Neural progenitor cell (in vitro differentiated cells): ENCODE results near the gene MAD1L1. TPM values are rescaled to one million over a fixed set of nuclear protein-coding genes. Genes with fewer than 3 reads are reported as not detected.
A peak's percentile ranks its signal among the peaks of the same experiment; 100 is the strongest.

Experiments used
- DNase-seq: peaks from one replicate; pipeline ENCODE4 v3.0.0-alpha.2; 2016; ENCODE audit warnings: low spot score
- H2AFZ ChIP-seq: fragments of 200-600 bp; sonication (generic); replicated peaks from 2 replicates; pipeline ENCODE4 v1.6.1; 2016; ENCODE audit warnings: antibody characterized with exemption
- H3F3A ChIP-seq: fragments of 200-600 bp; sonication (generic); 2 replicates; pipeline ENCODE4 v1.6.1; 2016; ENCODE audit warnings: antibody characterized with exemption, low read depth
- H3K27ac ChIP-seq: fragments of 200-600 bp; sonication (generic); 2 replicates; pipeline ENCODE4 v1.5.1; 2016; ENCODE audit warnings: mild to moderate bottlenecking
- H3K27me3 ChIP-seq: fragments of 200-600 bp; sonication (generic); 2 replicates; pipeline ENCODE4 v1.6.1; 2016; ENCODE audit warnings: mild to moderate bottlenecking, moderate library complexity
- H3K36me3 ChIP-seq: fragments of 200-600 bp; sonication (generic); 2 replicates; pipeline ENCODE4 v1.5.1; 2016
- H3K4me1 ChIP-seq: fragments of 200-600 bp; sonication (generic); 2 replicates; pipeline ENCODE4 v1.6.1; 2016; ENCODE audit warnings: mixed run types
- H3K4me2 ChIP-seq: fragments of 200-600 bp; sonication (generic); 2 replicates; pipeline ENCODE4 v1.6.1; 2016
- H3K4me3 ChIP-seq: fragments of 200-600 bp; sonication (generic); 2 replicates; pipeline ENCODE4 v1.5.1; 2016
- H3K79me2 ChIP-seq: fragments of 200-600 bp; sonication (generic); 2 replicates; pipeline ENCODE4 v1.6.1; 2016; ENCODE audit warnings: low read depth
- H3K9ac ChIP-seq: fragments of 200-600 bp; sonication (generic); 2 replicates; pipeline ENCODE4 v1.6.1; 2016
- H3K9me3 ChIP-seq: fragments of 200-600 bp; sonication (generic); 2 replicates; pipeline ENCODE4 v1.5.1; 2016; ENCODE audit warnings: low read depth
- H4K20me1 ChIP-seq: fragments of 200-600 bp; sonication (generic); 2 replicates; pipeline ENCODE4 v1.6.1; 2016; ENCODE audit warnings: low read depth
- H3K27ac Mint-ChIP-seq: 3 replicates; pipeline ENCODE4 v1.8.0; 2021; ENCODE audit warnings: mixed read lengths
- H3K27me3 Mint-ChIP-seq: 2 replicates; pipeline ENCODE4 v1.8.0; 2022; ENCODE audit warnings: low read depth, mild to moderate bottlenecking, inconsistent platforms, moderate library complexity, mixed read lengths; ENCODE audit not compliant: insufficient read depth
- H3K36me3 Mint-ChIP-seq: 3 replicates; pipeline ENCODE4 v1.8.0; 2021; ENCODE audit warnings: mixed read lengths
- H3K4me1 Mint-ChIP-seq: 3 replicates; pipeline ENCODE4 v1.8.0; 2021; ENCODE audit warnings: mixed read lengths
- H3K4me3 Mint-ChIP-seq: 3 replicates; pipeline ENCODE4 v1.8.0; 2021; ENCODE audit warnings: mild to moderate bottlenecking, moderate library complexity, mixed read lengths
- H3K9me3 Mint-ChIP-seq: 3 replicates; pipeline ENCODE4 v1.8.0; 2020; ENCODE audit warnings: mixed read lengths
- CTCF ChIP-seq: fragments of 200-600 bp; sonication (generic); IDR thresholded peaks from 2 replicates; pipeline ENCODE4 v1.5.1; 2017; ENCODE audit warnings: antibody characterized with exemption, mild to moderate bottlenecking
- EZH2 ChIP-seq: fragments of 200-600 bp; sonication (generic); IDR thresholded peaks from 2 replicates; pipeline ENCODE4 v1.6.1; 2017; ENCODE audit warnings: antibody characterized with exemption, mild to moderate bottlenecking, moderate library complexity
- EZH2phosphoT487 ChIP-seq: fragments of 200-600 bp; sonication (generic); IDR thresholded peaks from 2 replicates; pipeline ENCODE4 v1.6.1; 2017; ENCODE audit warnings: antibody characterized with exemption
- total RNA-seq: library from RNA; depleted of rRNA; stranded (reverse); fragments of >200 nt; gene quantifications from 2 replicates; pipeline ENCODE4 v1.2.3, GENCODE V29; 2015; ENCODE audit warnings: low replicate concordance

MAD1L1 gene
- total RNA-seq, 1 donor from 2014 or later, result 23.7 TPM

GRCh38 chr7:1867370-1868260, 365.1 kb downstream of the MAD1L1 start:
- Histone ChIP-seq H3K4me1 (peaks cover 10% of the 10 kb centered on the region), H3K79me2 (no peaks in the 10 kb centered on the region)

GRCh38 chr7:1866601-1867000, 366.1 kb downstream of the MAD1L1 start:
- H2AFZ ChIP-seq, result no peak overlapping the region
- no peak for DNase-seq
- TF ChIP-seq EZH2phosphoT487 (no peak), EZH2 (no peak), CTCF (no peak)
- H4K20me1 ChIP-seq, result peaks cover 40% of the 10 kb centered on the region
- peak overlapping the region; percentile 46 for H3K27ac Mint-ChIP-seq
- peaks cover 10% of the 10 kb centered on the region for H3K4me1 ChIP-seq
- H3F3A ChIP-seq, result peaks cover 4% of the 10 kb centered on the region
- peaks cover 5% of the 10 kb centered on the region for H3K9me3 Mint-ChIP-seq
- no peaks in the 10 kb centered on the region for H3K79me2 ChIP-seq
- peaks cover 39% of the 10 kb centered on the region for H3K4me1 Mint-ChIP-seq
- peaks cover 9% of the 10 kb centered on the region for H3K27me3 Mint-ChIP-seq
- peaks cover 3% of the 10 kb centered on the region for H3K36me3 Mint-ChIP-seq
- no peak overlapping the region for H3K27ac ChIP-seq
- H3K27me3 ChIP-seq, result no peaks in the 10 kb centered on the region
- H3K36me3 ChIP-seq, result no peaks in the 10 kb centered on the region
- H3K4me3 ChIP-seq, result no peak overlapping the region
- H3K4me2 ChIP-seq, result no peak overlapping the region
- peak overlapping the region; percentile 38 for H3K4me3 Mint-ChIP-seq
- no peak overlapping the region for H3K9ac ChIP-seq
- no peaks in the 10 kb centered on the region for H3K9me3 ChIP-seq

More at GRCh38 chr7:1867370-1868260, 365.1 kb downstream of the MAD1L1 start:
- H3K4me1 Mint-ChIP-seq, result peaks cover 34% of the 10 kb centered on the region
- peak overlapping the region; percentile 57 for H3K27ac Mint-ChIP-seq
- H3K9me3 ChIP-seq, result no peaks in the 10 kb centered on the region
- no peaks in the 10 kb centered on the region for H3K27me3 ChIP-seq
- H3K27ac ChIP-seq, result no peak overlapping the region
- peaks cover 9% of the 10 kb centered on the region for H3K27me3 Mint-ChIP-seq
- no peak overlapping the region for H3K4me2 ChIP-seq
- no peak overlapping the region for H2AFZ ChIP-seq
- H4K20me1 ChIP-seq, result peaks cover 37% of the 10 kb centered on the region
- no peak for TF ChIP-seq EZH2
- TF ChIP-seq EZH2phosphoT487, result no peak
- no peak for TF ChIP-seq CTCF
- peaks cover 3% of the 10 kb centered on the region for H3K36me3 Mint-ChIP-seq
- peaks cover 5% of the 10 kb centered on the region for H3K9me3 Mint-ChIP-seq
- H3F3A ChIP-seq, result peaks cover 4% of the 10 kb centered on the region
- no peaks in the 10 kb centered on the region for H3K36me3 ChIP-seq
- H3K4me3 ChIP-seq, result no peak overlapping the region
- no peak overlapping the region for H3K9ac ChIP-seq
- no peak overlapping the region for H3K4me3 Mint-ChIP-seq
- DNase-seq, result no peak

DNA sequence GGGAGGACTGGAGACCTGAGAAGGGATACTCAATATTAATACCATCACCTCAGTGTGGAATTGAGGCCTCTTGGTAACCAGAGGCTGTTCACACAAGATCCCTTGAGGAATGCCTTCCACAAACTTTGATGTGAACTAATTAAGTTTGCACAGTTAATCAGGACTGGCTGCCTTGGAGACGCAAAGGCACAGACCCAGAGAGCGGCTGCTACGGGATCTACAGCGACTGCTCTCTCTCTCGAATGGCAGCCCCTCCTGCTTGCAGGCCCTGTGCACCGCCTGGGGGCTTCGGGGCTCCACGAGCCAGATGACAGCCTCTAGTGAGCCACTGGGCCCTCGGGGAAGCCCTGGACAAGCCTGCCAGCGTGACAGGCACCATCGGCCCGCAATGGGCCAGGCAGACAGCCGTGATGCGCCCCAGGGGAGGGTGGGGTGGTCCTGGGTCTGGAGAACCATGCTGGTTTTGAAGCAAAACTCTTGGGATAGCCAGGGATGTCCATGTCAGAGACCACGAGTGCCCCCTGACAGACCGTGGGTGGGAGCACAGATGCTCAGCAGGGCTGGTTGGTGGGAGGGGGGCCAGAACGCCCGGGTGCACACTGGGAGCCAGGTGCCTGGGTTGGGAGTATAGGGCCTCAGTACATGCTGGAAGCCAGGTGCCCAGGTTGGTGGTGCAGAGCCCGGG, 367.0 kb downstream of the MAD1L1 start:
- no peak overlapping the region for H2AFZ ChIP-seq
- DNase-seq, result no peak
- peaks cover 5% of the 10 kb centered on the region for H3K9me3 Mint-ChIP-seq
- H3K27me3 Mint-ChIP-seq, result peaks cover 5% of the 10 kb centered on the region
- H3K9ac ChIP-seq, result no peak overlapping the region
- H3K4me1 ChIP-seq, result peaks cover 10% of the 10 kb centered on the region
- peak overlapping the region; percentile 33 for H3K4me3 Mint-ChIP-seq
- H3K27me3 ChIP-seq, result no peaks in the 10 kb centered on the region
- no peak for TF ChIP-seq CTCF
- no peak for TF ChIP-seq EZH2phosphoT487
- TF ChIP-seq EZH2, result no peak
- peaks cover 39% of the 10 kb centered on the region for H3K4me1 Mint-ChIP-seq
- H3K27ac ChIP-seq, result no peak overlapping the region
- no peaks in the 10 kb centered on the region for H3K9me3 ChIP-seq
- H3K4me3 ChIP-seq, result no peak overlapping the region
- no peak overlapping the region for H3K27ac Mint-ChIP-seq
- H3K4me2 ChIP-seq, result no peak overlapping the region
- H3K36me3 Mint-ChIP-seq, result no peaks in the 10 kb centered on the region
- H3F3A ChIP-seq, result peaks cover 4% of the 10 kb centered on the region
- no peaks in the 10 kb centered on the region for H3K36me3 ChIP-seq
- H3K79me2 ChIP-seq, result no peaks in the 10 kb centered on the region
- peaks cover 40% of the 10 kb centered on the region for H4K20me1 ChIP-seq
